ENCODE measurements around the gene CDR2L.

GRCh38 chr17:74950207-74950606, 37.2 kb upstream of the CDR2L start:
- TF ChIP-seq, protein P1, sequence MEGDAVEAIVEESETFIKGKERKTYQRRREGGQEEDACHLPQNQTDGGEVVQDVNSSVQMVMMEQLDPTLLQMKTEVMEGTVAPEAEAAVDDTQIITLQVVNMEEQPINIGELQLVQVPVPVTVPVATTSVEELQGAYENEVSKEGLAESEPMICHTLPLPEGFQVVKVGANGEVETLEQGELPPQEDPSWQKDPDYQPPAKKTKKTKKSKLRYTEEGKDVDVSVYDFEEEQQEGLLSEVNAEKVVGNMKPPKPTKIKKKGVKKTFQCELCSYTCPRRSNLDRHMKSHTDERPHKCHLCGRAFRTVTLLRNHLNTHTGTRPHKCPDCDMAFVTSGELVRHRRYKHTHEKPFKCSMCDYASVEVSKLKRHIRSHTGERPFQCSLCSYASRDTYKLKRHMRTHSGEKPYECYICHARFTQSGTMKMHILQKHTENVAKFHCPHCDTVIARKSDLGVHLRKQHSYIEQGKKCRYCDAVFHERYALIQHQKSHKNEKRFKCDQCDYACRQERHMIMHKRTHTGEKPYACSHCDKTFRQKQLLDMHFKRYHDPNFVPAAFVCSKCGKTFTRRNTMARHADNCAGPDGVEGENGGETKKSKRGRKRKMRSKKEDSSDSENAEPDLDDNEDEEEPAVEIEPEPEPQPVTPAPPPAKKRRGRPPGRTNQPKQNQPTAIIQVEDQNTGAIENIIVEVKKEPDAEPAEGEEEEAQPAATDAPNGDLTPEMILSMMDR (IDR thresholded peaks at IDR 0.05; ENCODE audit: low read length) = no peak
- no peak for TF ChIP-seq EZH2 (optimal IDR thresholded peaks at IDR 0.05; ENCODE audit: low read depth, low read length)
